HUES48 (cell line): ENCODE measurements around the gene RECQL.
"Not testable (repeated sequence)": the region's sequence is repeated elsewhere in the genome, so short reads cannot be mapped to it uniquely, and the experiment has no call there.

Source experiments
- H3K27ac ChIP-seq: one replicate; pipeline ENCODE4 v1.7.0; 2013; ENCODE audit warnings: low read depth, low read length, inconsistent platforms
- H3K27me3 ChIP-seq: 2 replicates; pipeline ENCODE4 v1.6.1; 2013; ENCODE audit warnings: mild to moderate bottlenecking, low read length; ENCODE audit not compliant: control insufficient read depth, insufficient read depth
- H3K36me3 ChIP-seq: 2 replicates; pipeline ENCODE4 v1.6.1; 2013; ENCODE audit warnings: low read length; ENCODE audit not compliant: control insufficient read depth, insufficient read depth
- H3K4me1 ChIP-seq: 2 replicates; pipeline ENCODE4 v1.6.1; 2013; ENCODE audit warnings: mild to moderate bottlenecking, low read length; ENCODE audit not compliant: control insufficient read depth, insufficient read depth
- H3K4me3 ChIP-seq: 2 replicates; pipeline ENCODE4 v1.5.1; 2013; ENCODE audit warnings: mild to moderate bottlenecking, low read depth, low read length
- H3K9ac ChIP-seq: 2 replicates; pipeline ENCODE4 v1.6.1; 2013; ENCODE audit warnings: mild to moderate bottlenecking, low read depth, low read length, moderate library complexity
- H3K9me3 ChIP-seq: 2 replicates; pipeline ENCODE4 v1.6.1; 2013; ENCODE audit warnings: low read length; ENCODE audit not compliant: control insufficient read depth, insufficient read depth

The RECQL gene

DNA sequence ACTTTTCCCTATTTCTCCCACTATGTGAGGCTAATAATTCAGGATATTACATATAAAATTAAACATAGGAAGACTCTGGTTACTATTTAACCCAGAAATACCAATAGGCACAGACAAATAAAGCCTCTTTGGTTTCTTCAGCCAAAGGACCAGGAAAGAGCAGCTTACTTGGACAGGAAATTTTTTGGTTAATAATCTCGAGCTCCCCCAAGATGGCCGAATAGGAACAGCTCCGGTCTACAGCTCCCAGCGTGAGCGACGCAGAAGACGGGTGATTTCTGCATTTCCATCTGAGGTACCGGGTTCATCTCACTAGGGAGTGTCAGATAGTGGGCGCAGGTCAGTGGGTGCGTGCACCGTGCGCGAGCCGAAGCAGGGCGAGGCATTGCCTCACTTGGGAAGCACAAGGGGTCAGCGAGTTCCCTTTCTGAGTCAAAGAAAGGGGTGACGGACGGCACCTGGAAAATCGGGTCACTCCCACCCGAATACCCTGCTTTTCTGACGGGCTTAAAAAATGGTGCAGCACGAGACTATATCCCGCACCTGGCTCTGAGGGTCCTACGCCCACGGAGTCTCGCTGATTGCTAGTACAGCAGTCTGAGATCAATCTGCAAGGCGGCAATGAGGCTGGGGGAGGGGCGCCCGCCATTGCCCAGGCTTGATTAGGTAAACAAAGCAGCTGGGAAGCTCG, 82.3 kb downstream of the RECQL start:
- not testable (repeated sequence) for H3K36me3 ChIP-seq, H3K9ac ChIP-seq, H3K27ac ChIP-seq, H3K4me1 ChIP-seq, H3K9me3 ChIP-seq, H3K27me3 ChIP-seq
- H3K4me3 ChIP-seq, result peak overlapping the region; percentile 17; the same call in 1 of the 2 replicates
